Hematopoietic multipotent progenitor cell treated with erythropoietin and hydrocortisone succinate and interleukin-3 and kit ligand, for 8 days (in vitro differentiated cells): ENCODE results near the gene PAF1.
A peak's percentile ranks its signal among the peaks of the same experiment; 100 is the strongest.
"Not testable (repeated sequence)": the region's sequence is repeated elsewhere in the genome, so short reads cannot be mapped to it uniquely, and the experiment has no call there.

Source experiments
- DNase-seq: peaks from one replicate; pipeline ENCODE4 v3.0.0-alpha.2; 2015

The PAF1 gene

DNA sequence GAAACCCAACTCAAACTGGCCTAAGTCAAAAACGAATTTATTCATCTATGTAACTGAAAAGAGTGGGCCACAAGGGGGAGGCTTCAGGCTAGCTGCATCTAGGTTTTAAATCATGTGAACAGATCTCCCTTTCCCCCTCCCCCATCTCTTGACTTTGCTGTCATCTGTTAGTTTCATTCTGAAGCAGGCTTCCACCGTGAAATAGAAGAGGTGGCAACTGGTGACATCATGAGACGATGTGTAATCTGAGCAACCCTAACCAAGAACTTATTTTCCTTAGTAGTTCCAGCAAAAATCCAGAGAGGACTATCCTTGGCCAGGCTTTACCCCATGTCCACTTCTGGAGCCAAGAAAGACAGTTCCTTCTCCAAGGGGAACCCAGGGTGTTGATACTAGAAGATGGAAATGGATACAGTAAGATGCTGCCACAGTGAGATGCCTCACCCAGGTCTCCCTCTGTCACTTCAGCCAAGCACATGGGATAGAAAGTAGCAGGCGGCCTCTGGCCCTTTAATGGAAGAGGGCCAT, 39.3 kb downstream of the PAF1 start:
- DNase-seq, result peak; percentile 53

- DNase-seq, result no peak
Observed at GRCh38 chr19:39350156-39350555, 40.8 kb downstream of the PAF1 start.

GRCh38 chr19:39349326-39349725, 41.6 kb downstream of the PAF1 start:
- no peak for DNase-seq

DNA sequence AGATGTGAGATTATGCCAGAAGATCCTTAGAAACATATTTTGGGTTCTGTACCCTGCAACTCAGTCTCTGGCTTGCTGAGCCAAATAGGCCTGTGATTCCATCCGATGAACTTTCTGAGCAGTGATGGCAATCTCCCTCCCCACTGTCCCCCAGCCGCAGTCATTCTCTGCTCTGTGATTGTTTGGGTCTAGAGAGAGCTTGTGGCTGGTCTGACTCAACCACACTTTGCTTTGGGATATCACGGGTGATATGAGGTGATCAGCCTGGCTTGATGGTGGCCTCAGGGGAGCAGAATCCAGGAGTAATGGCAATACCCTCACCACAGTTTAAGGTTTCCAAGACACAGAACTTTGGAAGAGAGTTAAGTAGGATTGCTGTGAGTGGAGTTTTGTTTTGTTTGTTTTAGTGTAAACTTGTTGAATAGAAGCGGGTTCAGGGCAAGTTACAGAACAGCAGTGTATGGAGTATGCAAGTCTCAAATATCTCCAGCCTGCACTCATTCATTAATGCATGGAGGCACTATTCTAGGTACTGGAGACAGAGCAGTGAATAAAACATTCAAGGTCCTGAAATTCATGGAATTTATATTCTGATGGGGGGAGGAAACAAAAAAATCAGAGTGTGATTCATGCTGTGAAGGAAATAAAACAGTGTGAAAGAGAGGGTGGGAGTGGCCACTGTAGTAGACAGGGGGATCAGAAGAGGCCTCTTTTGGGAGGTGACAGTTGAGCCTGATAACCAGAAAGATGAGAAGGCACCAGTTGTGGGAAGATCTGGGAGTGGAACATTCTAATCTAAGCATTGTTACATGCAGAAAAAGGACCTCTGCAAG, 43.4 kb downstream of the PAF1 start:
- DNase-seq, result peak; percentile 89

GRCh38 chr19:39345956-39346355, 45.0 kb downstream of the PAF1 start:
- DNase-seq, result no peak

GRCh38 chr19:39342647-39343305, 48.1 kb downstream of the PAF1 start:
- no peak for DNase-seq

DNA sequence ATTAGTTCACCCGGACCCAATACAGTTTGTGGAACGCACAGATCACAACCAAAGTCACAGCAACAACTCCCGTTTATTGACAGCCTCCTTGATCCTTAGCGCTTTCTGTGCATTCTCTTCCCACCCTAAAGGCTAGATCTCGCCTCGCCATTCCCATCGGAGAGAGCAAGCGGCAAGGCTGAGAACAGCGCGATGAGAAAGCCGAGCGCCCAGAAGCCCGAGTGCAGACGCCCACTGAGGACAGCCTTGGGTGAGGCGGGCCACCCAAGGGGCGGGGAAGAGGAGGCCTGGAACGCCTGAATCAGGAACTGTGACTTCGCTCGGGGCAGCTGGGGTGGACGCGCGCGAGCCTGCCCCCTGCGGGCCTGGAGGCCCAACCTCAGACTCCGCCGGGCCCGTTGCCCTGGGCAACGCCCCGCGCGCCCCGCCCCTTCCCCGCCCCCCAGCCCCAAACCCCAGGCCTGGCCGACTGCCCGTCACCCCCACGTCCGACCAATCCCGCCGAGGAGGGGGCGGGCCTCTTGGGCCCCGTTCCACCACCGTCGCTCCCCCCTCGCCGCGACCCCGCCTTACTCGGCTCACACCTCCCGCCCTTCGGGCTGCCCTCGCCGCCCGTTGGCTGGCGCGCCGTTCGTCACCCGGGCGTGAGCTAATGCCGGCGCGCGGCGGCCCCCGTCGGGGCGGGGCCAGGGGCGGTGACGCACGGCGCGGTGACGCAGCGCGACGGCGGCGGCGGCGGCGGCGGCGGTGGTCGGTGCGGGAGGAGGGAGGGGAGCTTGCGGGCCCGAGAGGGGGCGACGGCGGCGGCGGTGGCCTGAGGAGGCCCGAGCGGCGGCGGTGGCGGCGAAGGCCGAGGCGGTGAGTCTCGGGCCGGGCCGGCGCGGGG, 48.9 kb downstream of the PAF1 start, which contains the start of gene SAMD4B:
SAMD4B (plus strand) TSS at position 703 of the 886 bp plus-strand sequence. CDS start 14,473 bp downstream, outside the sequence.
- DNase-seq, result peak; percentile 97

DNA sequence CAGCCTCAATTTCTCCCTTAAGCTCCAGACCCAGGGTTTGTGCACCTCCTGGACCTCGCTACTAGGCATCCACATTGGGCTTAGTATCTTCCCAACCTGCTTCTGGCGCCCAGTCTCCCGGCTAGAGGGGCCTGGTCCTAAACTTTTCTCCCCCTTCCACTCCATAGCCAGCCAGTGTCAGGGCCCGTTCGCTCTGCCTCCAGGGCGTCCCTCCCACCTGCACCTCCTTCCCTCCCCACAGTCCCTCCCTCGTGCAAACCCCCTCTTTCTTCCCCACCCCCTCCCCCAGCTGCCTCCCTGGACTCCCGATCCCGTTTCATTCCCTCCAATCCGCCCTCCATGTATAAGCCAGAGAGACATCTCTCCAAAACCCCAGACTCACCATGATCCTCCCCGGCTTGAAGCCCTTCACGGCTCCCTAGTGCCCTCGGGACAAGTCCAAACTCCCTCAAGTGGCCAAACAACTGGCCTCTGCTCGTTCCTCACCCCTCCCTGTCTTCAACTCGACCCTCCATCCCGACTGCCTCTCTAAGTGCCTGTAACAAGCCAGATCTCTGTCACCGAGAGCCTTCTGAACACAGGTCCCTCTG, 49.7 kb downstream of the PAF1 start:
- no peak for DNase-seq

DNA sequence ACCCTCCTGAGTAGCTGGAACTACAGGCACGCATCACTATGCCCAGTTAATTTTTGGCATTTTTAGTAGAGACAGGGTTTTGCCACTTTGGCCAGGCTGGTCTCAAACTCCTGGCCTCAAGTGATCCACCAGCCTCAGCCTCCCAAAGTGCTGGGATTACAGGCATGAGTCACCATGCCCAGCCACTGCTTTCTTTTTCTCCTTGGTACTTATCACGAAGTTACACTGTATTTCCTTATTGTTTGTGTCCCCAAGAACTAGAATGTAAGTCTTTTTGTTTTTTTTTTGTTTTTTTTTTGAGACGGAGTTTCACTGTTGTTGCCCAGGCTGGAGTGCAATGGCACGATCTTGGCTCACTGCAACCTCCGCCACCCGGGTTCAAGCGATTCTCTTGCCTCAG, 50.8 kb downstream of the PAF1 start:
- not testable (repeated sequence) for DNase-seq

DNA sequence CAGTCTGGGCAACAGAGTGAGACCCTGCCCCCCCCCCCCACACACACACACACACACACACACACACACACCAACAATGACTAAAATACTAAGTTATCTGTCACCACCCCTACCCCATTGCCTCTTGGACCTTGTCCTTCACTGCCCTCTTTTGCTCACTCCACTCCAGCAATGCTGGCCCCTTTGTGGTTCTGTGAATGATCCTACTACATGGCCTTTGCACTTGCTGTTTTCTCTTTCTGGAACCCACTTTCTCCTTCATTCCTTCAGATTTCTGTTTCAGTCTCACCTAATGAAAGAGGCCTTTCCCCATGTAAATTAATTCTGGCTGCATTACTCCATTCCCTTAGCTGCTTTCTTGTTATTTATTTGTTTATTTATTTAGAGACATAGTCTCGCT, 51.2 kb downstream of the PAF1 start:
- no peak for DNase-seq

DNA sequence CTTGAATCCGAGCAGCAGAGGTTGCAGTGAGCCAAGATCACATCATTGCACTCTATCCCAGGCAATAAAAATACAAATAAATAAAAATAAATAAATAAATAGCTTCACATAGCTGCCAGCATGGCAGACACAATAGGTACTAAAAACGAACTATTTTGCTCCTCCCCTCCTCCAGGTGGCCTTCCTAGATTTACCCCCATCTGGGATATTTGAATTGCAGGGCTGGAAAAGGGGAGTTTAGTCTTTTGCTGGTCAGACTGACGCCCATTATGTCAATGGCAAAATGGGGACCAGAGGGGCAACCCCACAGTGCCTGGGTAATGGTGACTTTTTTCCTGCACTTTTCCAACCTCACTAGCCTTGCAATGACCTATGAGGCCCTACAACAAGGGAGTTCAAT, 54.4 kb downstream of the PAF1 start:
- DNase-seq, result no peak
